ENCODE data around the gene PCSK7. TPM values are rescaled to one million over a fixed set of nuclear protein-coding genes. Genes with fewer than 3 reads are reported as not detected.

The PCSK7 gene
- total RNA-seq, 1 experiment from 2014 or later: 30.0 TPM

- DNase-seq (ENCODE audit: low read depth, low spot score) (no peak), ATAC-seq (no peak)
- Histone ChIP-seq H3K9me2 (ENCODE audit: insufficient read depth) (no peaks in the 10 kb centered on the region), H3K9me3 (ENCODE audit: control insufficient read depth in 1 of 2, insufficient read depth in 1 of 2, low read depth in 1 of 2, low read length in 2 of 2) (no peaks in the 10 kb centered on the region), H4K20me1 (ENCODE audit: insufficient read depth) (no peaks in the 10 kb centered on the region), H3K4me2 (ENCODE audit: low read length) (no peak overlapping the region), H3K4me1 (ENCODE audit: control insufficient read depth in 1 of 2, insufficient read depth in 2 of 2, low read length in 2 of 2) (peaks cover 8 to 12% of the 10 kb centered on the region in 2 experiments; a peak in 3 of 4 replicates), H3K27me3 (ENCODE audit: insufficient read depth, low read length) (no peaks in the 10 kb centered on the region), H3K36me3 (ENCODE audit: control insufficient read depth in 1 of 2, insufficient read depth in 2 of 2, low read length in 2 of 2) (peaks cover 9 to 12% of the 10 kb centered on the region in 2 experiments; a peak in 3 of 4 replicates), H3K27ac (ENCODE audit: low read depth, low read length) (no peak overlapping the region), H3K79me2 (ENCODE audit: insufficient read depth, low read length) (peaks cover 23% of the 10 kb centered on the region), H2AFZ (ENCODE audit: low read depth, low read length, poor library complexity, severe bottlenecking) (no peak overlapping the region), H3K4me3 (replicated peaks in 1 of 2; ENCODE audit: low read depth in 1 of 2, low read length in 2 of 2) (no peak overlapping the region), H3K9ac (ENCODE audit: low read length) (no peak overlapping the region)
- no TSS peak for BruUV-seq (replicated peaks)
- ChIA-PET RAD21 (ENCODE audit: low non-redundant PET in 1 of 2, low total read pairs in 2 of 2, uncharacterized antibody in 2 of 2, unreplicated experiment in 2 of 2) (no interaction called here), POLR2A (no interaction called here), CTCF (interaction anchor here (2.8 kb wide), 1 partner anchor 48 kb away, joined by 30 read pairs; the partner anchor contains the start of gene SIDT2)
- no peak for TF ChIP-seq MAX (IDR thresholded peaks at IDR 0.05)
- no peak for TF ChIP-seq RAD21 (IDR thresholded peaks at IDR 0.05; ENCODE audit: low read depth)
- TF ChIP-seq TCF7L2 (IDR thresholded peaks at IDR 0.05; ENCODE audit: borderline replicate concordance, extremely low read depth, insufficient read depth, insufficient read length): no peak
- TF ChIP-seq EZH2 (IDR thresholded peaks at IDR 0.05): no peak
- no peak for TF ChIP-seq POLR2AphosphoS5 (IDR thresholded peaks at IDR 0.05; ENCODE audit: low read depth, low read length)
- TF ChIP-seq JUND (IDR thresholded peaks at IDR 0.05): no peak
- no peak for TF ChIP-seq SRF (IDR thresholded peaks at IDR 0.05; ENCODE audit: low read depth)
- TF ChIP-seq CBX3 (IDR thresholded peaks at IDR 0.05; ENCODE audit: low read depth): no peak
- intact Hi-C loops (cut with micrococcal nuclease): loop anchor here (5.0 kb wide), 1 partner anchor 436 kb away; the partner anchor contains the start of gene APOA5
These were observed 3.8 kb downstream of the PCSK7 start for GRCh38 chr11:117228091-117228490.
